T-helper 22 cell (primary cell): Measurements from ENCODE around the gene LANCL1.
"Not testable (repeated sequence)": the region's sequence is repeated elsewhere in the genome, so short reads cannot be mapped to it uniquely, and the experiment has no call there.

ENCODE experiments used
- DNase-seq: peaks from one replicate; pipeline ENCODE4 v3.0.0-alpha.2; 2020; ENCODE audit warnings: low read depth

LANCL1 gene

GRCh38 chr2:210459407-210459806 is 17.2 kb downstream of the LANCL1 start:
- no peak for DNase-seq

- no peak for DNase-seq
Measured at GRCh38 chr2:210458395-210458794, 18.2 kb downstream of the LANCL1 start.

GRCh38 chr2:210456571-210456970 is 20.0 kb downstream of the LANCL1 start:
- no peak for DNase-seq

GRCh38 chr2:210454336-210454735 is 22.2 kb downstream of the LANCL1 start:
- DNase-seq, result no peak

- DNase-seq, result no peak
Measured at GRCh38 chr2:210452194-210452593, 24.4 kb downstream of the LANCL1 start.

- not testable (repeated sequence) for DNase-seq
Measured at GRCh38 chr2:210450942-210451341, 25.6 kb downstream of the LANCL1 start.

- DNase-seq, result no peak
Measured at GRCh38 chr2:210445732-210446131, 30.8 kb downstream of the LANCL1 start.

GRCh38 chr2:210445116-210445707 is 31.3 kb downstream of the LANCL1 start:
- no peak for DNase-seq

GRCh38 chr2:210443527-210443926 is 33.0 kb downstream of the LANCL1 start:
- no peak for DNase-seq

- DNase-seq, result no peak
Measured at GRCh38 chr2:210442878-210443277, 33.7 kb downstream of the LANCL1 start.

- no peak for DNase-seq
Measured at GRCh38 chr2:210442457-210442856, 34.1 kb downstream of the LANCL1 start.

GRCh38 chr2:210440206-210440605 is 36.4 kb downstream of the LANCL1 start:
- DNase-seq, result no peak

- no peak for DNase-seq
Measured at GRCh38 chr2:210435439-210435838, 41.1 kb downstream of the LANCL1 start.

- no peak for DNase-seq
Measured at GRCh38 chr2:210432633-210433032, 43.9 kb downstream of the LANCL1 start.

GRCh38 chr2:210429403-210430137 is 47.0 kb downstream of the LANCL1 start:
- no peak for DNase-seq

GRCh38 chr2:210428393-210429179 is 48.0 kb downstream of the LANCL1 start:
- no peak for DNase-seq

GRCh38 chr2:210427309-210427708 is 49.2 kb downstream of the LANCL1 start:
- not testable (repeated sequence) for DNase-seq

GRCh38 chr2:210422366-210422765 is 54.2 kb downstream of the LANCL1 start:
- DNase-seq, result no peak

GRCh38 chr2:210421916-210422315 is 54.6 kb downstream of the LANCL1 start:
- DNase-seq, result no peak

- no peak for DNase-seq
Measured at GRCh38 chr2:210412660-210413059, 63.9 kb downstream of the LANCL1 start.

GRCh38 chr2:210410542-210410941 is 66.0 kb downstream of the LANCL1 start:
- DNase-seq, result no peak

GRCh38 chr2:210399440-210400041 is 77.0 kb downstream of the LANCL1 start:
- DNase-seq, result no peak

- DNase-seq, result no peak
Measured at GRCh38 chr2:210392469-210392881, 84.1 kb downstream of the LANCL1 start.
